ENCODE data around the gene PTGIS.
A peak's percentile ranks its signal among the peaks of the same experiment; 100 is the strongest.
"Not testable (repeated sequence)": the region's sequence is repeated elsewhere in the genome, so short reads cannot be mapped to it uniquely, and the experiment has no call there.

PTGIS gene

GRCh38 chr20:49578436-49578835 lies 10.5 kb upstream of the PTGIS start:
- no peak for DNase-seq

GRCh38 chr20:49575551-49576060 lies 7.7 kb upstream of the PTGIS start:
- peak; percentile 96 for DNase-seq

GRCh38 chr20:49573900-49574416 lies 6.0 kb upstream of the PTGIS start:
- DNase-seq, result no peak

DNA sequence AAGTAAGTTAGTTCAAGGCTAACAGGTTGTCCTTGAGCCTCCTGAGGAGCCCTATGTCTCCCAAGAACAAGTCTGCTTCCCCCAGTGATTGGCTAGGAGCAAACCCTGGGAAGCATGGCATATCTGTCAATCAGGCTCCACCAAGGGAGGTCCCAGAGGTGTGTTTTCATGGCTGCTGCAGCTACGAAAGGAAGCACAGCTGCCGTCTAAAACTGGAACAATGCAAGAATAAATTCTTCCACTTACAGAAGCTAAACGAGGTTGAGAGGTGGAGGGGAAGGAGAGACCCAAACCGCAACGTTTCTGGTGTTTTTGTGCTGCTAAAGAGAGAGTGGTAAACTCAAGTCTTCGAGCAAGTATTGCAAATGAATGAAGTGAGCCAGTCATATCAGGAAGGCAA lies 4.9 kb upstream of the PTGIS start:
- DNase-seq, result peak; percentile 46

DNA sequence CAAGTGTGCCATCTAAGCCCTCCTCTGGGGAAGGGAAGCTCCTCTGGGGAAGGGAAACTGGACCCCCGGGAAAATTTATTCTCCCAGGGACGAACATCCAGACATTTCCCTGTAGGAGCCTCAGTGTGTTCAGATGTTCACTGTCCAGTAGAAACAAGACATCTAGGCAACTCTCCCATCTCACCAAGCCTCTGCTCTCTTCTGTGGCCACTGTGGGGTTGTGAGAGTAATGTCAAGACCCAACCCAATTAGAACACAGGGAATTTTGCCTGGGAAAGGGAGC lies 3.6 kb upstream of the PTGIS start:
- no peak for DNase-seq

GRCh38 chr20:49570828-49571552 lies 3.1 kb upstream of the PTGIS start:
- DNase-seq, result no peak

DNA sequence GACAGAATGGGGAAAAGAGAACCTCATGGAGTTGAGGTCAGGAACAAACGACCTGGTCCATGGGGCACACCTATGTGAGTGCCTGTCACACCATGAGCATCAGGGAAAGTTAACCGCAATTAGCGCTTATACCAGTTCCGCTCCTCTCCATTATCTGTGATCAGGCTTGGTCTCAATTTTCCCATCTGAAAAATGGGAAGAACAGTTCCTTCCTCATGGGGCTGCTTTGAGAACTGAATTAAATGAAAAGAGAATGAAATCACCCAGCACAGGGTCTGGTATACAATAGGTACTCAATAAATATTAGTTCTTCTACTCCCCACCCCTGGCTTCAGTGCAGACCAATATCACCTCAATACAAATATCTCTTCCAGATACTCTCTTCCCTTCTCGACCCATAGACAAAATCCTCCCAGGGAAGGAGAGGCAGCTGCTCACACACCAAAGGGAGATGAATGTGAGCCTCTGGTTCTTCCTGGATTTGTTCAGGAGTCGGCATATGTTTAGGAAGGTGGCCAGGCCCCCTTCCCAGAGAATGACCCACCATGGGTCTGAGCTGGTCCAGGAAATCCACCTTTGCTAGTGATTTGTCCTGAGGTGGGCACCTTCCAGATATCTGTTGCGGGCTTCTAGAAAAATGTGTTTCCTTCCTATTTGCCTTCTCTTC lies 2.4 kb upstream of the PTGIS start:
- DNase-seq, result no peak

DNA sequence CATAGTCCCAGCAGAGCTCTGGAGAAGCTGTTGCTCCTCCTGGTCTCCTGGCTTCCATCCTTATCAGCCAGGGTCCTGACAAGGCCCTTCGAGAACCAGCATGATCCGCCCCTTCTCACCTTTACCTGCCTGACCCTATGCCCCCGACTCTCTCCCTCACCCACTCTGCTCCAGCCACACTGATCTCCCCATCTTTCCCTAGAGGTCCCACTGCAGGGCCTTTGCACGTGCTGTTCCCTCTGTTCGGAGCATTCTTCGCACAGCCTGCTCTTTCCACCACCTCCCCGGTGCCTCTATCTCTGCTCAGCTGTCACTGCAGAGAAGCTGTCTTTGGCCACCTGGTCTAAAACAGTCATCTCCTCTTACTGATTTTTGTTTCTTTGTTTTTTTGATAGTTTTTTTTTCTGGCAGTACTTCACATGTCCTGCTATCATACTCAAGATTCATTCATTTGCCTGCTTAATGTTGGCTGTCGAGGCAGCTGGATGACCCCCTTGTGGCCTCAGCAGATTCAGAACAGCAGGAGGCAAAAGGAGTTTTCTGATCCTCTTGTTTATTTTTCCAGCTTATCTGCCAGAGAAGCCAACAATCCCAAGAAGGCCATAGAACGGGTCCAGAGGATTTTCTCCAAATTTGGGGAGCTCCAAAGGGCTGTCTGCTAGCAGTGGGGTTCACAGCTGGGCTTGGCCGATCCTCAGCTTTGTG lies 1.6 kb upstream of the PTGIS start:
- peak; percentile 22 for DNase-seq

GRCh38 chr20:49568278-49569151 lies 578 bp upstream of the PTGIS start:
- no peak for DNase-seq

DNA sequence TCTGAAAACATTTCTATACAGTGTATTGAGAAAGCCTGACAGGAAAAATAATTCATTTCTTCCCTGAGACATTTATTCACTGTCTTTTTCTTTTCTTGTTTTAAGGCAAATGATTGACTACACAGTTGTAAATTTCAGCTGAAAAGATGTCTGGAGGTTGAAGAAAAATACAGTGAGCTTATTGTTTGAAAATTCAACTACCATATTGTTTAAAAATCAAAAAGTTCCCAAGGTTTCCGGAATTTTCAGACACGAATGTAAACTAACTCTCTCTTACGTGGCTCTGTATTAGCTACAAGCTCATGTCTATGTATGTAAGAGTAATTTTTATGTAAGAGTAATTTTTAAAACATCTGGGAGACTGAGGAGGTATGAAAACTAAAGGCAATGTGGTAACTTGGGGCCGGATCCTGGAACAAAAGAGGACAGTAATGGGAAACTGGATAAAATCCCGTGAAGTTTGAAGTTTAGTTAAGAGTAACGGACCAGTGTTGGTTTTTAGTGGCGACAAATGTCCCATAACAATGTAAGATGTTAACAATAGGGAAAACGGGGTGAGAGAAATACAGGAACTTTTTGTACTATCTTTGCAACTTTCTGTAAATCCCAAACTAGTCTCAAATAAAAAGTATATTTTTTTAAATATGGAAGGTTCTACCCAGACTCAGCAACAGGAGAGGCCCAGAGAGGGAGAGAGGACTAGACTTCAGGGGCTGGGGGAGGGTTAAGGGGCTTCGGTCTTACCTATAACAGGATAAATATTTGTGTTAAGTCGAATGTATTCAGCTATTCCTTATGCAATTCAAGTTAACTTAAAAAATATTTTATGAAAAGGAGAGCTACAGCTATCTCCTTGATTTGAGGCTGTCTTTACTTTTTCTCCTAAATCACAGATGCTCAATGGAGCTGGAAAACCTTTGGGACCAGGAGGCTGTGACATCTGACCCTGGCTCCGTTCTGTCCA lies 1.3 kb downstream of the PTGIS start:
- DNase-seq, result no peak

DNA sequence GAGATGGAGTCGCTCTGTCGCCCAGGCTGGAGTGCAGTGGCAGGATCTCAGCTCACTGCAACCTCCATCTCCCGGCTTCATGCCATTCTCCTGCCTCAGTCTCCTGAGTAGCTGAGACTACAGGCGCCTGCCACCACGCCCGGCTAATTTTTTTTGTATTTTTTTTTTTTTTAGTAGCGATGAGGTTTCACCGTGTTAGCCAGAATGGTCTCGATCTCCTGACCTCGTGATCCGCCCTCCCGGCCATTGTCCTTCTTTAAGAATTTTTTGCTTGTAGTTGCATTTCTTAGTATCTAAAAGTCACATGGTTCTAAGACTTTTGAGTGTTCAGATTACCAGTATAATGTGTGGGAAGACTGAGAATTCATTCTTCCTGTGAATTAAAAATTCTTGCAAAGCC lies 2.9 kb downstream of the PTGIS start:
- not testable (repeated sequence) for DNase-seq

GRCh38 chr20:49563015-49563980 lies 4.6 kb downstream of the PTGIS start:
- no peak for DNase-seq

DNA sequence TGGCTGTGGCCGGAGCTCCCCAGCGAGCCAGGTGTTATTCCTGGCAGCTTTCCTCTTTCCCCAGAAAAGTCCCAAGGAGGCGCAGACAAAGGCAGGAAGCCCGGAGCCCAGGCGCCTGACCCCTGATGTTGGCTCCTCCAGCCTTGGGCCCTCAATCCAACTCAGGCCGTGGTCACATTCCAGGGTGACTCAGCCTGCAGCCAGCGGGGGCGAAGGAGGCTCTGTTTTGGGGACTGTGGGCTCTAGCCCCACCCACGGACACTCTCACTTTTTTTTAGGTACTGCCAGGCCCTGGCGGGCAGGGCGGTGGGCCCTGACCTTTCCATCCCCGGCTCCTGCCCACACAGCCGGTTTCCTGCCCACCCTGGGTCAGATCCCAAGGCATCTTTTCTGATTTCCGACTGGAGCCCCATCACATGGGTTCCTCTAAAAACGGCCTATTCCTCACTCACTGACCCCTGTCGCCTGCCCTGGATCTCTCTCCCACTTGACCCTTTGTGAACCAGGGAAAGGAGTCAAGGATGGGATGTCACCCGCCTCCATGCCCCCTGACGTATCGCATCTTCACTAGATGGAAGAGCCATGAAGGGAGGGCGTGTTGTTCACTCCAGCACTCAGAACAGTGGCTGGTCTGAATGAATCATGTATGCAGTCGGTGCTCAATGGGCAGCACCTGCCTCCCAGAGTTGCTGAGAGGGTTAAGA lies 5.5 kb downstream of the PTGIS start:
- no peak for DNase-seq

GRCh38 chr20:49561806-49562205 lies 6.1 kb downstream of the PTGIS start:
- DNase-seq, result no peak

DNA sequence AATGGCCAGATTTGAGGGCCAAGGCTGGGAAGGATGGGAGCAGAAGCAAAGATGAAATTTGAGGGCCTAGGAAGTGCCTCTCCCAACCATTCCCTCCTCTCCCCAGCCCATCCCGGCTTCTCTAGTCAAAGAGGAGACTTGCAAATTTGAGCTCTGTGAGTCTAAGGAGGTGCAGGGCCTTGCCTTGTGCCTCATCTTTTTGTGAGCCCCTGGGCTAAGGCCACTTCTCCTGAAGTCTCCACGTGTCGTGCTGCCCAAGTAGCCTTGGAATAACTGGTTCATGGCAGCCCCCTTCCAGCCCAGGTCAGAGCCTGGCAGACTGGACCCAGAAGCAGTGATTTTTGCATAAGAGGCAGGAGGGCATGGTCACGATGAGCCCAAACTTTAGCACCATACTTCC lies 6.7 kb downstream of the PTGIS start:
- no peak for DNase-seq

DNA sequence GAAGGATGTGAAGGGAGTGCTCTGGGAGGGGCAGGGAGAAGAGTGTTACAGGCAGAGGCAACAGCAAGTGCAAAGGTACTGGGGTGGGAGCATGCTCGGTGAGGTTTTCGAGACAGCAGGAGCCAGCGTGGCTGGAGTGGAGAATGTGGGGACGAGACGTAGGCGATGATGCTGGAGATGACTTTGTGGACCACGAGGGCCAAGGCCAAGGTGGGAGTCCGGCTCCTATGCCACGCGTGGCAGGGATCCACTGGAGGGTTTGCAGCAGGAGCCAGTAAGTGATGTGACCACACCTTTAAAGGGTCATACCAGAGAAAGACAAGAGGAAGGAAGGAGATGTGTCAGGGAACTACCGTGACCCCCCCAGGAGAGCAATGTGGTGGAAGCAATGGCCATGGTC lies 7.3 kb downstream of the PTGIS start:
- DNase-seq, result no peak

- DNase-seq, result no peak
These were observed 7.8 kb downstream of the PTGIS start for GRCh38 chr20:49560186-49560585.

GRCh38 chr20:49559411-49560081 lies 8.4 kb downstream of the PTGIS start:
- DNase-seq, result no peak

DNA sequence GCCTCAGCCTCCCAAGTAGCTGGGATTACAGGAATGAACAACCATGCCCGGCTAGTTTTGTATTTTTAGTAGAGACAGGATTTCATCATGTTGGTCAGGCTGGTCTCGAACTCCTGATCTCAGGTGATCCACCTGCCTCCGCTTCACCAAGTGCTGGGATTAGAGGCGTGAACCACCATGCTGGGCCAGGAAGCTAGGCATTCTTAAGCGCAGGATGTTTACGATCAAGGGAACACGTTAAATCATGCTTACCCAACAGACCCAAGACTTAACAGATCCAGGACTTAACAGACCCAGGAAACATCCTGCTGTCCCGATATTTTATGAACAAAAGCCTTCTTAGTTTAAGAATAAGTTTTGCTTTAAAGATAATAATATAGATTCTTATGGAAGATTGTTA lies 9.1 kb downstream of the PTGIS start:
- no peak for DNase-seq

All from NCI-H2171 treated with DMSO at 0.1 percent for 48 hours (cell line).